Femur (tissue), 1 donor: ENCODE data around the gene AKAP13.
A peak's percentile ranks its signal among the peaks of the same experiment; 100 is the strongest.
"Not testable (repeated sequence)": the region's sequence is repeated elsewhere in the genome, so short reads cannot be mapped to it uniquely, and the experiment has no call there.

Experiments
- DNase-seq: peaks from one replicate; pipeline ENCODE4 v3.0.0-alpha.2; 2017

The AKAP13 gene

GRCh38 chr15:85581495-85581894, 201.1 kb downstream of the AKAP13 start:
- no peak for DNase-seq

GRCh38 chr15:85582131-85583079, 202.0 kb downstream of the AKAP13 start:
- peak; percentile 68 for DNase-seq

GRCh38 chr15:85583442-85583841, 203.0 kb downstream of the AKAP13 start:
- peak; percentile 46 for DNase-seq

- DNase-seq = no peak
These were observed 203.6 kb downstream of the AKAP13 start for GRCh38 chr15:85583923-85584390.

- no peak for DNase-seq
These were observed 204.5 kb downstream of the AKAP13 start for GRCh38 chr15:85584872-85585271.

GRCh38 chr15:85586196-85586595, 205.8 kb downstream of the AKAP13 start:
- not testable (repeated sequence) for DNase-seq

- DNase-seq = no peak
These were observed 207.5 kb downstream of the AKAP13 start for GRCh38 chr15:85587707-85588411.

- DNase-seq = no peak
These were observed 208.3 kb downstream of the AKAP13 start for GRCh38 chr15:85588677-85589076.

GRCh38 chr15:85589851-85590250, 209.4 kb downstream of the AKAP13 start:
- no peak for DNase-seq

- DNase-seq = no peak
These were observed 211.2 kb downstream of the AKAP13 start for GRCh38 chr15:85591622-85592021.

- peak; percentile 52 for DNase-seq
These were observed 211.7 kb downstream of the AKAP13 start for GRCh38 chr15:85592148-85592547.

- DNase-seq = no peak
These were observed 213.5 kb downstream of the AKAP13 start for GRCh38 chr15:85593809-85594445.

GRCh38 chr15:85595804-85596536, 215.6 kb downstream of the AKAP13 start:
- no peak for DNase-seq

GRCh38 chr15:85597155-85597815, 216.9 kb downstream of the AKAP13 start:
- DNase-seq = no peak

- no peak for DNase-seq
These were observed 217.8 kb downstream of the AKAP13 start for GRCh38 chr15:85598219-85598618.

GRCh38 chr15:85598718-85599398, 218.5 kb downstream of the AKAP13 start:
- DNase-seq = no peak

GRCh38 chr15:85600001-85600400, 219.6 kb downstream of the AKAP13 start:
- DNase-seq = no peak

- no peak for DNase-seq
These were observed 222.8 kb downstream of the AKAP13 start for GRCh38 chr15:85603160-85603559.

- no peak for DNase-seq
These were observed 223.3 kb downstream of the AKAP13 start for GRCh38 chr15:85603703-85604102.

- DNase-seq = no peak
These were observed 223.8 kb downstream of the AKAP13 start for GRCh38 chr15:85604194-85604593.

GRCh38 chr15:85606738-85607137, 226.3 kb downstream of the AKAP13 start:
- DNase-seq = no peak
